ENCODE results near the gene RAD51B. TPM values are rescaled to one million over a fixed set of nuclear protein-coding genes. Genes with fewer than 3 reads are reported as not detected.

RAD51B gene
- polyA plus RNA-seq, 1 donor: 7.3 TPM

DNA sequence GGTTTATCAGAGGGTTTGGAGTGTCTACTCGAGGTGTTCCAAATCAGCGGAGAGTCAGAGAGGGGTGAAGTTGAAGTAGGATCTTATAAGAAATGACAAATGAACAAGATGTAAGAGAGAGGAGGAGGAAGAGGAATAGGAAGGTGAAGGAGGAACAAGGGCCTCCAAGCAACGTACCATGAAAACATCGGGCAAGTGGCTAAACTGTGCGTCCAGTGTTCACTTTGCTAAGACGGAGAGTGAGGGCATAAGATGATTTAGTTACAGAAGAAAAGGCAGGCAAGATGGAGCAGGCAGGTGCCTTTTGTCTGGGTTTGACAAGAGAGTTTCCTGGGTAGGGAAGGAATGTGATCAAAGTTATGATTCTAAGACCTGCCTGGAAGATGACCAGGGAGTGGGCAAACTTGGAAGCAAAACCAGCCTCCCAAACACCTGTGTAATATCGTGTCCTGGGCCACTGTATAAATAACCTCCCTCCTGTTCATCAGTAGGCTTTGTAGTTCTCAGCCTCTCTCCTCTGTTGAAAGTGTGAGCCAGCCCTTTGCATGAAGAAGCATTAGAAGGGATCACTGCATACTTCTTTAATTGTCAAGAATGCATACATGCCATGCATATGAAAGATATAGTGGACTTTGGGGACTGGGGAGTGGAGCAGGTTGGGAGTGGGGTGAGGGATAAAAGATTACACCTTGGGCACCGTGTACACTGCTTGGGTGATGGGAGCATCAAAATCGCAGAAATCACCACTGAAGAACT, 861.9 kb downstream of the RAD51B start:
- no peak for DNase-seq (ENCODE audit: low read depth)

DNA sequence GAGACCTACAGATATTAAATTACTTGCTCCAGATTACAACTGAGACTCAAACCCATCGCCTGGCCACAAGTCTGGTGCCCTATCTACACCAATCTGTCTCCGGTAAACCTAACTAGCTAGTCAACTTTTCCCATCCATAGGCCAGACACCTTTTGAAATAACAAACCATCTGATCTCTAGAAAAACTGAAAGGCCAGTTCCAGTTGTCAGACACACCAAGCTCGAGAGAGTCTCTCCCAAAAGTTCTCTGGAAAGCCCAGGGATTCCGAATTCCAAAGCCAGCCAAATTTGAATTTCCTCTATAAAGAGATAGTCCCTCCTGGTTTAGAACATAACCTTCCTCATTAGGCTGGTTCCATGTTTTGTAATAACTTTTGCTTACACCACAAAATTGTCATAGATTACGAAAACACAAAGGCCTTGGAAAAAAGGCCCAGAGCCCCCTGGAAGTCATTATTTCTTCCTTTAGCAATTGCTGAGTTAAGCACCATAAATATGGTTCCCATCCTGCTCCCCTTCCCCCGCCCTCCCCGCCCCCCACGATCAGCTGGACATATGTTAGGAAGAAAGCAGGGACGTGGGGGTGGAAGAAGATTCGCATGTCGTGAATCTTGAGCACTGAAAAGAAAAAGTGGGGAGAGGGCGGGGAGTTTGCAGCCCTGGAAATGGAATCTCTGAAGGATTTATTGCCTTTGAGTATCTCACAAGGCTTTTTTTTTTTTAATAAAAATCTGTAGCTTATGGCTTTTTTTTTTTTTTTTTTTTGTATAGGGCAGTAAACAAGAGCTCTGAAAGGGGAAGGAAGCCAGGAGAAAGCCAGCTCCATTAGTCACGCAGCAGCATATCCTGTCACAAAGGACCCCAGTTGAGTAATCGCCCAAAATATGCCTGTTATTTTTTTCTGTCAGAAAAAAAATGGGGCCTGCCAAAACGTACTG, 862.9 kb downstream of the RAD51B start:
- DNase-seq (ENCODE audit: low read depth): peak; percentile 85

DNA sequence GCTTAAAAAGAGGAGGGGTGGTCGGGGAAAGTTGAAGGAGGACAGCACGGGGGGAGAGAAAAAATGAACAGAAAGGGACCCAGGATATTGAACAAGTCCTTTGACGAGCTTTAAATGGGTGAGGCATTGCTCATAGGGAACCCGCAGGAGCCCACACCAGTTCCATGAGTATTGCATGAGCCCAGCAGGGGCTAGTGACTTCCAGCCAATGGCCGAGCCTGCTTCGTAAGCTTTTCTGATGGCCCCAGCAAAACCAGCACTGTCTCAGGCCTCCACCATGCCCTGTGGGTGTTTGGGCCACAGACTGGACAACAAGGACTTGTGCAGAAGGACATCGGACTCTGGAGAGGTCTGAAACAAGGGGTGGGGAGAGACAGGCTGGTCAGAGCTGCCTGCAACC, 863.7 kb downstream of the RAD51B start:
- DNase-seq (ENCODE audit: low read depth): no peak

DNA sequence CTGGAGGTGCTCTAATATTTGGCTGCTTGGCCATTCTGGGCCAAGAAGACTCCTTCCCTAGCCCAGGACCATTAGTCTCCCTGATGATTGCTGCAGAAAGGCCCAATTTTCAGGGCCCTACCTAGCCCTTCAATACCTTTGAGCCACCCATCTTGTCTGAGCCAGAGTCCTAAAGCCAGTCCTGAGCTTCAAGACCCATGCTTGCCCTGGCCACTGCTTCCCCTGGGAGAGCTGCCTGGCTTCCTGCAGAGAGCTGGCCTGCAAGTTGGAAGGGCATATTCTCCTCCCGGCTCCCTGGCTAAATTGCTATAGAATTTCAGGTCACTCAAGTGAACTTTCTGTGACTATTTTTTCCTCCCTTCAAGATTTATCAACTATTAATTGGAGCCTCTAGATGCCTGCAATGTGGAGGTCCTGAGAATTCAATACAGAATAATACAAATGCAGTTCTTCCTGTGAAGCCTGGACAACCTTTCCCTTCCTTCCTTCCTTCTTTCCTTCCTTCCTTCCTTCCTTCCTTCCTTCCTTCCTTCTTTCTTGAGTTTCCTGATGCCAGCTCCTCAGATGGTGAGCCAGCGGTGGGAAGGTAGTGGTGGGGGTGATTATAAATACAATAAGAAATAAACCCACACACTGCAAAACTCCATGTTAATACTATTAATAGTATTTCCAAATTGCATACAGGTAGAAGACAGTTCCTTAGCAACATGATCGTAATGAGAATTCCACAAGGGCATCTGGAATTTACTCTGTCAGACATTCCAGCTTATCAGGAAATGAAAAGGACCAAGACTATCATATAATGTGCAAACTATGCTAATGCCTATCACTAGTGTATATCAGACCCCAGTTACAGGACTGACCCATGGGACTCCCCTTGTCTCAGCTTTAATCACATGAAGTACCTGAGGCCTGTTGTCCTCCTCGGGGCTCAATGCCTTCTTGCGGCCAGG, 865.2 kb downstream of the RAD51B start:
- no peak for DNase-seq (ENCODE audit: low read depth)

DNA sequence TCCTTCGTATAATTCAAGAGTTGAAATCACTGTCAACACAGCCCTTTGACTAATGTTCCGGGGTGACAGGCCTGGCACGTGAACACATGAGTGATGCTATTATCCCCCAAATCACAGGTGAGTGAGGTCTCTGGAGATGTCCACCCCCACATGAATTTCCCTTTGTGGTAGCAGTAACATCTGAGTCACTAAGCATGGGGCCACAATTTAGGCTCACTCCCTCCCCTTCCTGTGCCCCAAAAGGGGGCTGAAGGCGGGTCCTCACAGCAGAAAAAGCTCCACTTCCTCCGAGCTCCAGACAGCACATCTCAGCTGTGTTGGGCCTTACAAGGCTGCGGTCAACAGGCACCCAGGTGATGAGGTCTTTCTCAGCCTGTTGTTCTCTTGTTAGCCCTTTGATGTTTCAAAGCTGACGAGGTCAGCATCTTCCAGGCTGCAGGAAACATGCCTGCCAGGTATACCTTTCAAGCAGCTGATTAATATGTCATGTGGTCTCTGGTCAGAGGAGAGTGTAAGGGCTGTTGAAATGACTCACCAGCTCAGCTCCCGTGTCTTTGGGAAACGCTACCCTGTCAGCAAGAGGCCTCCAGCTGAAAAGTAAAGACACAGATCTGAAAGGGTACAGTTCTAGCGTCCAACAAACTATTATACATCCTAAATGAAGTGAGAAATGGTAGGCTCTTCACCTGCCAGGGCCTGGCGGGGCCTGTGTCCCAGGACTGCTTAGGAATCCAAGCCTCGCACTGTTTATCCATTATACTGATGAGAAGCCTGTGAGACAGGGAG, 866.0 kb downstream of the RAD51B start:
- no peak for DNase-seq (ENCODE audit: low read depth)

DNA sequence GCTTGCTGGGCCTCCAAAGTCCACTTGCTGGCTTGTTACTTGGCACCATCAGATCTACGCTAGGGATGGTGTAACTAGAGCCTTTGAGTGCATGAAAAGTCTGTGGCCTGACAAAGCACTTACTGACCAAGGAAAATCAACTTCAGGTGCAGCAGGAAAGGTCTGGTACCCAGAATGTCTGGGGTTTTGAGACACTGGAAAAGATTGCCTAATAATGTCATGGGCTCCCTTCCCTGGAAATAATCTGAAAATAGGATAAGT, 866.6 kb downstream of the RAD51B start:
- DNase-seq (ENCODE audit: low read depth): no peak

DNA sequence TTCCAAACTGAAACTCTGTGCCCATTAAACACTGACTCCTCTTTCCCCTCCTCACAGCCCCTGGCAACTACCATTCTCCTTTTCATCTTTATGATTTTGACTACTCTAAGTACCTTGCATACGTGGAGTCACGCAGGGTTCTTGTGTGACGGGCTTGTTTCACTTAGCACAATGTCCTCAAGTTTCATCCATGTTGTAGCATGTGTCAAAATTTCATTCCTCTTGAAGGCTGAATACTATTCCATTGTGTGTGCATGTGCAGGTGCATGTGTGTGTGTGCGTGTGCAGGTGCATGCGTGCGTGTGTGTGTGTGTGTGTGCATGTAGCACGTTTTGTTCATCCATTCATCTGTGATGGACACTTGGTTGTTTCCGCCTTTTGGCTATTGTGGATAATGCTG, 867.1 kb downstream of the RAD51B start:
- DNase-seq (ENCODE audit: low read depth): no peak

DNA sequence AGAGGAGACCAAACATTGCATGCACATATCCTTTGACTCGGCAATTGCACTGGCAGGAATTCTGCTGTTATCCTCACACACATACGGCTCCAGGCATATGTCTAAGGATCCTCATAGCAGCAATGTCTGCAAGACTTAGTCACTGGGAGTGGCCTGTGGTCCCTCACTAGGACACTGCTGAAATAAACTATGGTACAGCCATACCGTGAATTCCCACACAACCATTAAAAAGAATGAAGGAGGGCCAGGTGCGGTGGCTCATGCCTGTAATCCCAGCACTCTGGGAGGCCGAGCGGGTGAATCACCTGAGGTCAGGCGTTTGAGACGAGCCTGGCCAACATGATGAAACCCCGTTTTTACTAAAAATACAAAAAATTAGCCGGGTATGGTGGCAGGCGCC, 868.2 kb downstream of the RAD51B start:
- no peak for DNase-seq (ENCODE audit: low read depth)

DNA sequence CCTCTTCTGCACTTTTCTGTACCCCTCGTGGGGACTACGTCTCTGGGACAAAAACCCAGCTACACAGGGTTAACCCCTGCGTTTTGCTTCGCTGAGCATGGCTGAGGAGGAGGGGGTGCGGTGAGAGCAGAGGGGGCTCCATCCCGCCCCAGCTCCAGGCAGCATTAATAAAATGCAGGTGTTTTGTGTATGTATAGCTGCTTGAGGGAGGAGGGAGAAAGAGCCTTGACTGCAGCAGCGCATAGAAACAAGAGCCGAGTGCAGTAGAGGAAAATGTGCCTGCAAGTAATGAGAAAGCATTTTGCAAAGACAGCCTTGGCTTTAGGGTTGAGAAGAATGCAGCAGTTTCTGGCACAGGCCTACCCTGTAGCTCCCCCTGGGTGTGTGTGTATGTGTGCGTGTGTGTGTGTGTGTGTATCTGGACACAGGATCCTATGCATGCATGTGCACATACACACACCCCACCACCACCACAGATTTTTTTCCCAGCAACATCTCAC, 869.3 kb downstream of the RAD51B start:
- peak; percentile 73 for DNase-seq (ENCODE audit: low read depth)

DNA sequence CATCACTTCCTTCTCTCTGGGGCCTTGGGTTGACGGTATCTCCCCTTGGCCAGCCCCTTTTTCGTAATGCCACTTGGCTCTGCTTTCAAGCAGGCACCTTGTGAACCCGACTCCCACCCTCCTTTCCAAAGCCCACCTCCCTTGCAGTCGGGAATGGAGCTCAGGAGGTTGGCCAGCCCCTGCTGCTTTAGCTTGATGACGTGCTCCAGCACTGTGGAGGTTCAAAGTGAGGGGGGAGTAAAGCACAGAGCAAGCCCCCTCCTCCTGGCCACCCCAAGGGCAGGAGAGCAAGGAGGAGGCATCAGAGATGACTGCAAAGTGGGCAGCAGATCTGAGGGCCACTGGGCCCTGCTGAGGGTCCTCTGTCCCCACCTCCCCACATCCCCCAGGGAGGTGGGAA, 869.9 kb downstream of the RAD51B start:
- no peak for DNase-seq (ENCODE audit: low read depth)

DNA sequence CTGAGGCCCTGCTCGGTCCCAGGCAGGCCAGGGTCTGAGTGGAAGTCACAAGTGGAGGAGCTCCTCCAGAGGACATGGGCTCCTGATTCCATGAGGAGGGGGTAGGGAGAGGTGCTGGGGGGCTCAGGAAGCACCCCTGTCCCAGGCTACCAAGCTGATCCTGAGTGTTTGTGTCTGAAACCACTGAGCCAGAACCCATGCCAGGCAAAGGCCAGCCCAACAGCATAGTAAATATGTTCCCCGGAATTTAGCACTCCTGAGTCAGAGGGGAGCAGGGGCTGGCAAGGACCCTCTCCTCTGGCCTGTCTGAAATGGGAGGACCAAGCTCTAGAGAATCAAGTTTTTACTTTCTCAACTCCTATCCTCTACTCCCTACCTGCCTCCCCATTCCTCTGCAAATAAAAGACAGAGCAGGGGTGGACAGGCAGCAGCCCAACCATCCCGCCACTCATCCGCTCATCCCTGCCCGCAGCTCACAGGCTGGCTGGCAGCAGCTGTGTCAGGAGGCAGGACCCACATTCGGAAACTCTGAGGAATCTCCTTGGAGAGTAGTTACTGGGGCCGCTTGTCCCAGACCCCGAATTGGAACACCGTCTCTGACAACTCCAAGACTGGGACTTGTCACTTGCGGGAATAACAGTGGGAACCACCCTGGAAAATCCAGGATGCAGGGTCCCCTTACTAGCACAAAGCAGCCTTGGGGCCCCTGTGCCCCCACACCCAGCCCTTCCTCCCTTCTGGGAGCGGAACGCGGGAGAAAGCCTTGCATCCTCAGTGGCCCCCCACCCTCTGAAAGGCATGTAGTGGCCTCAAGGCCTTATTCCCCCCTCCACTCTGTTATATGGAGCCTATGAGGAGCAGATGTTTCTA, 870.7 kb downstream of the RAD51B start:
- no peak for DNase-seq (ENCODE audit: low read depth)

DNA sequence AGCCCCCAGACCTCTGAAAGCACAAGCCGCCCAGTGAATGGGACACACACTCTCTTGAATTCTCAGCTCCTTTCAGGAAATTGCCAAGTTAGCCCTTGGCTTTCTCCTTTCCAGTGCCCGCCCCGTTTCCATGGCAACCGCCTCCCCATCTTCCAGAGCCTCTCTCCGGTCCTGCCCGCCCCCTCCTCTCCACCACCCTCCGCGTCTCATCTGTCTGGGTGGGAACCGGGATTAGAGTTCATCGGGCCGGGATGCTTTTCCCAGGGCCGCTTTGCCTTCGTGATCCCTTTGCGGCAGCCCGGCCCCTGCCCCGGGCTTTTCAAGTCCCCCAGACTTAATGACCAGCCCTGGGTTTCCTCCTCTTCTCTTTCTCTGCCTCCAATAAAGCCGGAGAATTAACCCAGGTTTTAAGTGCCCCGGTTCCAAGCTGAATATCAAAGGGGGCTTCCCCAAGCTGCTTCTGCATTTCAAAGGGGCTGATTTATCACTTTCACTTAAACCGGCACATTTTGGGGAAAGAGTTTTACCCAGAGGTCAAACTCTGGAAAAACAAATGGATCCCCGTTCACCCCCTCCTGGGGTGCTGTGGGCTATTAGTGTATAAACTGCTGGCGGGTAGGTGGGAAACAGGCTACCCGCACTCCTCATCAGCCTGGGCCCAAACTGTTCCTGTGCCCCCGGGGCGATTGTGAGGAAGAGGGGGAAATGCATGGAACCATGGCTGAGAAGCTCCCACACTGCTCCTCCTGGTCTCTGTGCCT, 871.6 kb downstream of the RAD51B start:
- DNase-seq (ENCODE audit: low read depth): no peak

DNA sequence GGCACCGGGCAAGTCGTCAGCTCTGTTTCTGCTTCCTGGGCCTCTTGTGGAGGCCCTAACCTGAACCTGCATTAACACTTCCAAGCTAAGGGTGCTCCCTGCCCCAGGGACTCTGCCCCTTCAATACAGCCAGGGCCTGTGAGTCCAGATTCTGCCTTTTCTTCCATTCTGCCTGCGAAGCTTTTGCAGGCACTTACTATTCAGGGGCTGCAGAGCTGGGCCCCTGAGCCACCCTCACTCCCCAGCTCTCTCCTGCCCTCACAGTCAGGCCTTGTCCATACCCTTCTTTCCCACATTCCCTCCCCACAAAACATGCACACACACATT, 872.2 kb downstream of the RAD51B start:
- DNase-seq (ENCODE audit: low read depth): no peak

DNA sequence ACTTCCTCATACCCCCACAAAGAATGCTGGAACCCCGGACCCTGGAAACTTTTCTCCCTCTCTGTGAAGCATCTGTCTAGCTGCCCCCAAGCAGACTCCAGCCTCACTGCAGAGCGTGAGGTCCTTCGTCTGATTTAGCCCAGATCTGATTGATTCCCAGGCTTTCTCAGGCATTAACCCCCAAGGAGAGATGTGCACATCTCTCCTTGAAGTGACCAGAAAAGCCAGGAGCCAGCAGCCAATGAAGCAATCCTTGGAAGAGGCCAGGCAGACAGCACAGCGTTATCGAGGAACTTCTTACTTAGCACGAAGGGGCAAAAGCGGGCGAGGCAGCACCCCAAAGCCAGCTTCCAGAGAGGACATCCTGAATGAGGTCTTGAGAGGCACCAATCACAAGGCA, 872.6 kb downstream of the RAD51B start:
- no peak for DNase-seq (ENCODE audit: low read depth)

DNA sequence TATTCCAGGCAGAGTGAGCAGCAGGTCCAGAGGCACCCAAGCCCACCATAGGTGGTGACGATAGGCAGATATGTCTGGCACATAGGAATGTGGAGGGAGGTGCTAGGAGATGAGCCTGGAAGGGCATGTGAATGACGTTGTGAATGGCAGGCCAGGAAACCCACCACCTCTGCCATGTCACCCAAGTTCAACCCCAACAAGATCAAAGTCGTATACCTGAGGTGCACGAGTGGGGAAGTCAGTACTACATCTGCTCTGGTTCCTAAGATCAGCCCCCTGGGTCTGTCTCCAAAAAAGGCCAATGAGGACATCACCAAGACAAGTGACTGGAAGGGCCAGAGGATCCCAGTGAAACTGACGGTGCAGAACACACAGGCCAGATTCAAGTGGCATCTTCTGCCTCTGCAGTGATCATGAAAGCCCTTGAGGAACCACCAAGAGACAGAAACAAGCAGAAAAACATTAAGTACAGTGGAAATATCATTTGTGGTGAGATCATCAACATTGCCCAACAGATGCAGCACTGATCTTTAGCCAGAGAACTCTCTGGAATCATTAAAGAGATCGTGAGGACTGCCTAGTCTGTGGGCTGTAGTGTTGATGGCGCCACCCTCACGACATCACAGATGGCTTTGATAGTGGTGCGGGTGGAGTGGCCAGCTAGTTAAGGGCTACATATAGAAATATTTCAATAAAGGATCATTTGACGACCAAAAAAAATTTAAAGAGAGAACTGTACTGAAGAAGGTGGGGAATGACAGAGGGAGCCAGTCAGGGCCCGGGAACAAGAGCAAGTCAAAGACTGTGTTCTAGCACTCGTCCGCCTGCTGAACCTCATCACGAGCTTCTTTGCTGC, 873.6 kb downstream of the RAD51B start:
- no peak for DNase-seq (ENCODE audit: low read depth)

DNA sequence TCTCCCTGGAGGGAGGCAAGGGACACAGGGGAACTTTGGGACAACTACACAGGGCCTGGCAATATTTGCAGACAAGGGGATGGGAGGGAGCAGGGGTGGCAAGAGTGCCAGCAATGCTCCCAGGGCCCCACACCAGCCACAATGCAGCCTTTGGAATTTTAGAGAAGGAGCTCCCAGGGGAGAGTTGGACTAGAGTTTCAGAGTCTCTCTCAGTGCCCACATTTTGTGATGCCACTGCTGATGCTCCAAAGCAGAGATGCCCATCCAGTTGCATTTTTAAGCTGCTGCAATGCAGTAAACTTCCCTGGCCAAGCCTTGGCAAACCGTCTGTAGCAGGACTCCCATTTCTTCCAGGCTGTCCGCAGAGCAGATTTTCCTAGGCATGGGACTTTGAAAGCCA, 874.3 kb downstream of the RAD51B start:
- DNase-seq (ENCODE audit: low read depth): no peak

DNA sequence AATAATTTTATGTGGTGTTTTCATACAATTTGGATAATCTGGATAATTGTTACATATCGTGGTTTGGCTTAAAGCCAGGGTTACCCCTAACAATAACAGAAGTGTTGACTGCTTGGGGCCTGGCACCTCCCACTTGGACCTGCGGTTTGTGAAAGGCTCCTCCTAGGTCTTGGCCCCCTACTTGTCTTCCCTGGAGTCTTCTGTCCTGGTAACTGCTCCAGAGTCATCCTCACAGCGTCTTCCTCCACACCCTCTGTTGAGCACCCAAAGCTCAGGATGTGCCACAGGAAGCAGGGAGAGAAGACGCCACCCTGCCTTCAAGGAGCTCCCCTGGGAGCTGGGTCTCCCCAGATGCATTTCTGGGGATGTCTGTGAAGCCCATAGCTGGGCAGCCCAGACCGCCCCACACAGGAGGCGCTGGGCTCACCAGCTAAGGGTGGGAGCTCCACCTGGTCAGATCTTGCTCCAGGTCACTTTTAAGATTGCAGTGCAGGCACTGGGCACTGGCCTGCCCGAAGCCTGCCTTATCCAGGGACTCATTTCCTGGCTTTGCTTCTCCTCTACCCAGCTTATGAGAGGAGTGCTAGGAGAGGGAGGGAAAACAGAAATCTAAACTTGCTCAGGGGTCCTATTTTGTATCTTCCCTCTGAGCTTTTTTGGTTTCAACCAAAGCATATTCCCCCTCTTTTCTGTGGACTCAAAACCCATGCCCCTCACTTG, 875.1 kb downstream of the RAD51B start:
- DNase-seq (ENCODE audit: low read depth): no peak

DNA sequence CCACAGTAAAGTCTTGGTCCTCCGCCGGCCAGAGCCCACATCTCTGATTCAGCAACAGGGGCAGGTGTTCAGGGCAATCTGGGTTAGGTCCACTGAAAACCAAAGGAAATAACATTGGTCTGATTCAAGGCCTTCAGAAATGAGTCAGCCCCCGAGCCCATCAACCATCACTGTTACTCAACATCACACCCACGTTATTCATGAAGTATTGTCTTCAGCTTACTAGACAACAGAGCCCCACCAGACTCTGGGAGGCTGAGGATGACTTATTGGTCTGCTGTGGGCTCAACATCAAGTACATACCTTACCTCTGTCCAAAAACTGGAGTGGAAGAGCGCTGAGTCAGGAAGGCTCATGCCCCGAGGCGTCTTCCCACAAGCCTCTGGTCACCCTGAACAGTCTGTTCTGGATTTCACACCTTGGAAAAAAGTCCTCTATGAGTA, 875.8 kb downstream of the RAD51B start:
- no peak for DNase-seq (ENCODE audit: low read depth)
